Panc1 (cell line): Measurements from ENCODE around the gene GRIN2A.

ENCODE experiments used
- CTCF ChIP-seq: fragments of 450-650 bp; IDR thresholded peaks from 2 replicates; pipeline ENCODE4 v1.5.1; 2017; ENCODE audit warnings: mild to moderate bottlenecking
- REST ChIP-seq, 2 experiments: IDR thresholded peaks; 2 replicates each; pipeline ENCODE4 v1.6.1; 2011 to 2012; ENCODE audit warnings: low read depth in 2 of 2, control low read depth in 1 of 2, low read length in 1 of 2, mild to moderate bottlenecking in 1 of 2, moderate library complexity in 1 of 2; ENCODE audit not compliant: insufficient read depth in 1 of 2

- TF ChIP-seq REST (IDR thresholded peaks at IDR 0.05; ENCODE audit: insufficient read depth in 1 of 2, low read depth in 2 of 2, low read length in 1 of 2), result no peak
- TF ChIP-seq CTCF, result peak; percentile 77
Observed at GRCh38 chr16:10122546-10122945, 59.7 kb downstream of the GRIN2A start.
